ENCODE measurements around the gene MICU1.
A peak's percentile ranks its signal among the peaks of the same experiment; 100 is the strongest.

MICU1 gene

GRCh38 chr10:72625276-72625607 lies 637 bp downstream of the MICU1 start:
- no peak for DNase-seq

- no peak for DNase-seq
Observed at GRCh38 chr10:72622271-72622670, 3.6 kb downstream of the MICU1 start.

- no peak for DNase-seq
Observed at GRCh38 chr10:72616716-72617115, 9.2 kb downstream of the MICU1 start.

- no peak for DNase-seq
Observed at GRCh38 chr10:72615970-72616369, 9.9 kb downstream of the MICU1 start.

GRCh38 chr10:72612203-72612826 lies 13.6 kb downstream of the MICU1 start:
- no peak for DNase-seq

GRCh38 chr10:72611783-72612182 lies 14.1 kb downstream of the MICU1 start:
- no peak for DNase-seq

GRCh38 chr10:72610466-72610865 lies 15.4 kb downstream of the MICU1 start:
- DNase-seq: no peak

GRCh38 chr10:72605122-72605521 lies 20.8 kb downstream of the MICU1 start:
- DNase-seq: no peak

- DNase-seq: no peak
Observed at GRCh38 chr10:72601144-72601543, 24.7 kb downstream of the MICU1 start.

GRCh38 chr10:72598769-72599701 lies 26.8 kb downstream of the MICU1 start:
- no peak for DNase-seq

GRCh38 chr10:72597897-72598296 lies 28.0 kb downstream of the MICU1 start:
- DNase-seq: no peak

- DNase-seq: no peak
Observed at GRCh38 chr10:72595436-72595835, 30.4 kb downstream of the MICU1 start.

- DNase-seq: no peak
Observed at GRCh38 chr10:72593963-72594362, 31.9 kb downstream of the MICU1 start.

- no peak for DNase-seq
Observed at GRCh38 chr10:72588266-72588665, 37.6 kb downstream of the MICU1 start.

- DNase-seq: no peak
Observed at GRCh38 chr10:72587568-72587967, 38.3 kb downstream of the MICU1 start.

- DNase-seq: no peak
Observed at GRCh38 chr10:72574636-72575035, 51.2 kb downstream of the MICU1 start.

- DNase-seq: no peak
Observed at GRCh38 chr10:72573079-72573478, 52.8 kb downstream of the MICU1 start.

- DNase-seq: no peak
Observed at GRCh38 chr10:72567889-72568640, 57.8 kb downstream of the MICU1 start.

- DNase-seq: no peak
Observed at GRCh38 chr10:72567421-72567820, 58.5 kb downstream of the MICU1 start.

GRCh38 chr10:72564596-72564995 lies 61.3 kb downstream of the MICU1 start:
- no peak for DNase-seq

GRCh38 chr10:72563327-72563932 lies 62.4 kb downstream of the MICU1 start:
- DNase-seq: peak; percentile 2 to 10

GRCh38 chr10:72561745-72562166 lies 64.1 kb downstream of the MICU1 start:
- no peak for DNase-seq

GRCh38 chr10:72557362-72557761 lies 68.5 kb downstream of the MICU1 start:
- no peak for DNase-seq
